OCI-LY1 (cell line): Measurements from ENCODE around the gene ACMSD.
"Not testable (repeated sequence)": the region's sequence is repeated elsewhere in the genome, so short reads cannot be mapped to it uniquely, and the experiment has no call there.

Source experiments
- H2AFZ ChIP-seq: fragments of 200-600 bp; sonication (generic), shearing (Covaris generic); 2 replicates; pipeline ENCODE4 v1.6.0; 2014; ENCODE audit warnings: antibody characterized with exemption, mild to moderate bottlenecking, low read length
- H3F3A ChIP-seq: fragments of 200-600 bp; sonication (generic), shearing (Covaris generic); 2 replicates; pipeline ENCODE4 v1.6.0; 2014; ENCODE audit warnings: mild to moderate bottlenecking, antibody characterized with exemption, low read length, moderate library complexity; ENCODE audit not compliant: insufficient read depth
- H3K27ac ChIP-seq: fragments of 200-600 bp; sonication (generic); 2 replicates; pipeline ENCODE4 v1.5.1; 2014; ENCODE audit warnings: low read length, mixed run types, mild to moderate bottlenecking, low read depth; ENCODE audit not compliant: poor library complexity, severe bottlenecking
- H3K27me3 ChIP-seq: fragments of 200-600 bp; sonication (generic); 2 replicates; pipeline ENCODE4 v1.6.0; 2014; ENCODE audit warnings: antibody characterized with exemption, mild to moderate bottlenecking, low read length, moderate library complexity; ENCODE audit not compliant: insufficient read depth
- H3K36me3 ChIP-seq: fragments of 200-600 bp; sonication (generic); 2 replicates; pipeline ENCODE4 v1.6.1; 2014; ENCODE audit warnings: mild to moderate bottlenecking, antibody characterized with exemption, low read length, moderate library complexity, mixed read lengths; ENCODE audit not compliant: insufficient read depth
- H3K4me1 ChIP-seq: fragments of 200-600 bp; sonication (generic); 2 replicates; pipeline ENCODE4 v1.5.1; 2014; ENCODE audit warnings: mild to moderate bottlenecking, low read length, moderate library complexity; ENCODE audit not compliant: insufficient read depth, severe bottlenecking
- H3K4me2 ChIP-seq: fragments of 200-600 bp; sonication (generic), shearing (Covaris generic); 2 replicates; pipeline ENCODE4 v1.6.1; 2014; ENCODE audit warnings: low read length
- H3K4me3 ChIP-seq: fragments of 200-600 bp; sonication (generic); 2 replicates; pipeline ENCODE4 v1.5.1; 2014; ENCODE audit warnings: low read length, low read depth, mild to moderate bottlenecking, mixed read lengths; ENCODE audit not compliant: poor library complexity, severe bottlenecking
- H3K79me2 ChIP-seq: fragments of 200-600 bp; shearing (Covaris generic); 2 replicates; pipeline ENCODE4 v1.6.1; 2016; ENCODE audit warnings: mixed run types, low read length, mixed read lengths; ENCODE audit not compliant: insufficient read depth
- H3K9ac ChIP-seq: fragments of 200-600 bp; sonication (generic), shearing (Covaris generic); 2 replicates; pipeline ENCODE4 v1.6.1; 2014; ENCODE audit warnings: mild to moderate bottlenecking, low read length, mixed read lengths
- H3K9me2 ChIP-seq: fragments of 200-600 bp; sonication (generic), shearing (Covaris generic); 2 replicates; pipeline ENCODE4 v1.6.1; 2014; ENCODE audit warnings: low read depth, mild to moderate bottlenecking, low read length, mixed read lengths
- H3K9me3 ChIP-seq: fragments of 200-600 bp; shearing (Covaris generic); 2 replicates; pipeline ENCODE4 v1.6.1; 2014; ENCODE audit warnings: low read length, mixed read lengths
- H4K20me1 ChIP-seq: fragments of 200-600 bp; sonication (generic), shearing (Covaris generic); 2 replicates; pipeline ENCODE4 v1.6.0; 2016; ENCODE audit warnings: mild to moderate bottlenecking, low read length; ENCODE audit not compliant: insufficient read depth
- CTCF ChIP-seq: fragments of 200-600 bp; sonication (generic), shearing (Covaris generic); IDR thresholded peaks from 2 replicates; pipeline ENCODE4 v1.5.1; 2017; ENCODE audit warnings: mild to moderate bottlenecking, antibody characterized with exemption, low read length, moderate library complexity, mixed read lengths
- EZH2 ChIP-seq: fragments of 200-600 bp; sonication (generic), shearing (Covaris generic); IDR thresholded peaks from 2 replicates; pipeline ENCODE4 v1.8.0; 2017; ENCODE audit warnings: borderline replicate concordance, mixed run types, mild to moderate bottlenecking, antibody characterized with exemption, low read length, moderate library complexity, mixed read lengths

Gene ACMSD

GRCh38 chr2:134799936-134800335, 38.5 kb upstream of the ACMSD start:
- H3K4me3 ChIP-seq, result no peak overlapping the region
- TF ChIP-seq EZH2 (no peak), CTCF (no peak)
- H3K4me2 ChIP-seq, result no peak overlapping the region
- H4K20me1 ChIP-seq, result no peaks in the 10 kb centered on the region
- no peaks in the 10 kb centered on the region for H3F3A ChIP-seq
- no peaks in the 10 kb centered on the region for H3K4me1 ChIP-seq
- no peaks in the 10 kb centered on the region for H3K9me2 ChIP-seq
- H3K27ac ChIP-seq, result no peak overlapping the region
- no peak overlapping the region for H3K9ac ChIP-seq
- H3K27me3 ChIP-seq, result 0 out of 2 replicates have a peak, but pooled peaks cover 2% of the 10 kb centered on the region
- 0 out of 2 replicates have a peak, but pooled peaks cover 2% of the 10 kb centered on the region for H3K9me3 ChIP-seq
- no peak overlapping the region for H2AFZ ChIP-seq
- H3K79me2 ChIP-seq, result no peaks in the 10 kb centered on the region
- H3K36me3 ChIP-seq, result no peaks in the 10 kb centered on the region

- Histone ChIP-seq H4K20me1 (no peaks in the 10 kb centered on the region), H3K27me3 (0 out of 2 replicates have a peak, but pooled peaks cover 2% of the 10 kb centered on the region), H3K4me2 (no peak overlapping the region), H3K79me2 (no peaks in the 10 kb centered on the region), H3K9ac (no peak overlapping the region), H3K36me3 (no peaks in the 10 kb centered on the region), H3K9me2 (no peaks in the 10 kb centered on the region), H3K4me1 (no peaks in the 10 kb centered on the region), H3K27ac (no peak overlapping the region), H2AFZ (no peak overlapping the region), H3K4me3 (no peak overlapping the region), H3K9me3 (0 out of 2 replicates have a peak, but pooled peaks cover 2% of the 10 kb centered on the region), H3F3A (no peaks in the 10 kb centered on the region)
- no peak for TF ChIP-seq EZH2
- no peak for TF ChIP-seq CTCF
Observed at GRCh38 chr2:134800341-134800740, 38.1 kb upstream of the ACMSD start.

GRCh38 chr2:134803609-134804405, 34.6 kb upstream of the ACMSD start:
- not testable (repeated sequence) for H4K20me1 ChIP-seq, H3K4me3 ChIP-seq, H3K27me3 ChIP-seq, H3K36me3 ChIP-seq, H3F3A ChIP-seq, H3K27ac ChIP-seq, H3K4me1 ChIP-seq, H3K79me2 ChIP-seq, H3K9me2 ChIP-seq, H3K9me3 ChIP-seq, H3K4me2 ChIP-seq, H3K9ac ChIP-seq, H2AFZ ChIP-seq

GRCh38 chr2:134815741-134816140, 22.7 kb upstream of the ACMSD start:
- H3K27ac ChIP-seq, result no peak overlapping the region
- TF ChIP-seq EZH2 (no peak), CTCF (no peak)
- H3K9ac ChIP-seq, result no peak overlapping the region
- no peaks in the 10 kb centered on the region for H3F3A ChIP-seq
- no peaks in the 10 kb centered on the region for H3K9me3 ChIP-seq
- no peaks in the 10 kb centered on the region for H3K36me3 ChIP-seq
- no peak overlapping the region for H3K4me2 ChIP-seq
- no peak overlapping the region for H2AFZ ChIP-seq
- H3K9me2 ChIP-seq, result no peaks in the 10 kb centered on the region
- H3K27me3 ChIP-seq, result no peaks in the 10 kb centered on the region
- H3K79me2 ChIP-seq, result no peaks in the 10 kb centered on the region
- H4K20me1 ChIP-seq, result no peaks in the 10 kb centered on the region
- no peak overlapping the region for H3K4me3 ChIP-seq
- no peaks in the 10 kb centered on the region for H3K4me1 ChIP-seq
